Activated CD4-positive, alpha-beta T cell treated with anti-CD3 and anti-CD28 coated beads, Interleukin-2, amount 50 U/mL, for 24 hours (primary cell): ENCODE measurements around the gene CABP1.
A peak's percentile ranks its signal among the peaks of the same experiment; 100 is the strongest.
"Not testable (repeated sequence)": the region's sequence is repeated elsewhere in the genome, so short reads cannot be mapped to it uniquely, and the experiment has no call there.

Source experiments
- DNase-seq, 2 donors: peaks; one replicate each; pipeline ENCODE4 v3.0.0-alpha.2; 2020; ENCODE audit warnings: low read depth in 1 of 2, low spot score in 1 of 2

Gene CABP1

GRCh38 chr12:120663741-120664140, 23.3 kb downstream of the CABP1 start:
- DNase-seq: no peak

- no peak for DNase-seq
Observed at GRCh38 chr12:120666571-120667390, 26.4 kb downstream of the CABP1 start.

GRCh38 chr12:120668091-120668867, 27.9 kb downstream of the CABP1 start:
- DNase-seq: no peak

GRCh38 chr12:120668868-120669840, 28.7 kb downstream of the CABP1 start:
- DNase-seq: no peak

- not testable (repeated sequence) for DNase-seq
Observed at GRCh38 chr12:120670237-120670636, 29.8 kb downstream of the CABP1 start.

GRCh38 chr12:120670667-120671066, 30.2 kb downstream of the CABP1 start:
- DNase-seq: no peak

- DNase-seq: no peak
Observed at GRCh38 chr12:120674097-120674636, 33.7 kb downstream of the CABP1 start.

GRCh38 chr12:120677765-120678473, 37.5 kb downstream of the CABP1 start:
- no peak for DNase-seq

- DNase-seq: no peak
Observed at GRCh38 chr12:120678572-120678971, 38.1 kb downstream of the CABP1 start.

- DNase-seq: no peak
Observed at GRCh38 chr12:120680165-120680738, 39.8 kb downstream of the CABP1 start.

GRCh38 chr12:120684523-120684932, 44.1 kb downstream of the CABP1 start:
- DNase-seq: no peak

- no peak for DNase-seq
Observed at GRCh38 chr12:120685522-120685921, 45.1 kb downstream of the CABP1 start.

- DNase-seq: peak; percentile 90 to 97
Observed at GRCh38 chr12:120686151-120686689, 45.8 kb downstream of the CABP1 start.

GRCh38 chr12:120686690-120687577, 46.5 kb downstream of the CABP1 start, which contains the start of gene MLEC:
Gene MLEC, plus strand, starts transcription at chr12:120687149. Its CDS starts 148 bp downstream, at chr12:120687297.
- DNase-seq: peak; percentile 98 to 99

GRCh38 chr12:120687578-120688289, 47.3 kb downstream of the CABP1 start:
- DNase-seq: no peak

- DNase-seq: no peak
Observed at GRCh38 chr12:120688527-120689071, 48.2 kb downstream of the CABP1 start.

- DNase-seq: no peak
Observed at GRCh38 chr12:120689397-120690082, 49.1 kb downstream of the CABP1 start.
